Right lobe of liver (tissue), 4 donors: ENCODE results near the gene GPR155.

Source experiments
- POLR2A ChIP-seq: fragments of 450-650 bp; IDR thresholded peaks from one replicate; pipeline ENCODE4 v1.6.1; 2017; ENCODE audit warnings: antibody characterized with exemption, mild to moderate bottlenecking
- TF ChIP-seq, protein P1 (sequence below), 4 donors: fragments of 200-600 bp in 3 of 4; fragments of 450-650 bp in 1 of 4; IDR thresholded peaks; one replicate each; pipeline versions ENCODE4 v1.5.1 to v1.8.0; 2016 to 2022; ENCODE audit warnings: antibody characterized with exemption in 4 of 4, mild to moderate bottlenecking in 2 of 4
- donor health status: DM: no; HTN: no; CAD: no.
- donor health status: DM: no; HTN: no; CAD: no.
- donor health status: DM: no; HTN: yes; CAD: no.

DNA sequence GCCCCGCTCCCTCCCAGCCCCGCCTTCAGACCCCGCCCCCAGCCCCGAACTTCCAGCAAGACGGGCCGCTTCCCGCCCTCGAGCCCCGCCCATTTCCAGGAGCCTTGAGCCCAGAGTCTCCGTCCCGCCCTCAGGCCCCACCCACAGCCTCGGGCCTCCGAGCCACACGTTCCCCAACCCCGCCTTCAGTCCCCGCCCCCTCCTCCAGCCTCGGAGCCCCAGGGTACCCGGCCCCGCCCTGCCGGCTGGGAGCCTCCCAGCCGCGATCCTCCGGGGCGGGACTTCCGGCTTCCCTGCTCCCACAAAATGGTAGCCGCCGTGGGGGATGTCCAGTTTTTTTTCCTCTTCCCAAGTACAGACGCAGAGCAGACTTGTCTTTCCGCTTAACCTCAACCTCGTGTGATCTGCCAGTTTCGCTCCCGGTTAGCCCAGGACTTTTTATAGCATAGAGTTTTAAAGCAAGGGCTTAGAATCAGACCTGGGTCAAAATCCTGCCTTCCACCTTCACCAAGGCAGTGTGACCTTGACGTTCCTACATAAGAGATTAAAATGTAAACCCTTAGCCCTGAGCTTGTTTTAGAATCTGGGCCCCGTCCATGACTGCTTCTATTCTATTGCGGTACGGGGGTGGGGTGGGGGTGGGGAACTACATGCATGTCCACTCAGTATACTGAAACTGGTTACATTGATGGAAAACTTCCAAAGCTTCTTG lies 435 bp upstream of the GPR155 start:
- TF ChIP-seq, protein P1, sequence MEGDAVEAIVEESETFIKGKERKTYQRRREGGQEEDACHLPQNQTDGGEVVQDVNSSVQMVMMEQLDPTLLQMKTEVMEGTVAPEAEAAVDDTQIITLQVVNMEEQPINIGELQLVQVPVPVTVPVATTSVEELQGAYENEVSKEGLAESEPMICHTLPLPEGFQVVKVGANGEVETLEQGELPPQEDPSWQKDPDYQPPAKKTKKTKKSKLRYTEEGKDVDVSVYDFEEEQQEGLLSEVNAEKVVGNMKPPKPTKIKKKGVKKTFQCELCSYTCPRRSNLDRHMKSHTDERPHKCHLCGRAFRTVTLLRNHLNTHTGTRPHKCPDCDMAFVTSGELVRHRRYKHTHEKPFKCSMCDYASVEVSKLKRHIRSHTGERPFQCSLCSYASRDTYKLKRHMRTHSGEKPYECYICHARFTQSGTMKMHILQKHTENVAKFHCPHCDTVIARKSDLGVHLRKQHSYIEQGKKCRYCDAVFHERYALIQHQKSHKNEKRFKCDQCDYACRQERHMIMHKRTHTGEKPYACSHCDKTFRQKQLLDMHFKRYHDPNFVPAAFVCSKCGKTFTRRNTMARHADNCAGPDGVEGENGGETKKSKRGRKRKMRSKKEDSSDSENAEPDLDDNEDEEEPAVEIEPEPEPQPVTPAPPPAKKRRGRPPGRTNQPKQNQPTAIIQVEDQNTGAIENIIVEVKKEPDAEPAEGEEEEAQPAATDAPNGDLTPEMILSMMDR (IDR thresholded peaks at IDR 0.05): no peak
- TF ChIP-seq POLR2A: peak; percentile 15
